NB4 (cell line): ENCODE data around the gene SH3RF2.

Source experiments
- DNase-seq: peaks from one replicate; pipeline ENCODE4 v3.0.0; 2010; ENCODE audit warnings: low read depth
- H3K4me3 ChIP-seq: one replicate; pipeline ENCODE4 v1.5.1; 2011; ENCODE audit warnings: mild to moderate bottlenecking, low read depth, low read length, moderate library complexity
- CTCF ChIP-seq: IDR thresholded peaks from one replicate; pipeline ENCODE4 v1.5.1; 2012; ENCODE audit warnings: low read depth, low read length
- MAX ChIP-seq: IDR thresholded peaks from 2 replicates; pipeline ENCODE4 v1.6.1; 2011; ENCODE audit warnings: low read depth, low read length
- MYC ChIP-seq: IDR thresholded peaks from 2 replicates; pipeline ENCODE4 v1.6.1; 2011; ENCODE audit warnings: low read depth, low read length
- POLR2A ChIP-seq: IDR thresholded peaks from 2 replicates; pipeline ENCODE4 v1.6.1; 2011; ENCODE audit warnings: mild to moderate bottlenecking; ENCODE audit not compliant: insufficient read length; ENCODE audit errors: extremely low read depth

The SH3RF2 gene

DNA sequence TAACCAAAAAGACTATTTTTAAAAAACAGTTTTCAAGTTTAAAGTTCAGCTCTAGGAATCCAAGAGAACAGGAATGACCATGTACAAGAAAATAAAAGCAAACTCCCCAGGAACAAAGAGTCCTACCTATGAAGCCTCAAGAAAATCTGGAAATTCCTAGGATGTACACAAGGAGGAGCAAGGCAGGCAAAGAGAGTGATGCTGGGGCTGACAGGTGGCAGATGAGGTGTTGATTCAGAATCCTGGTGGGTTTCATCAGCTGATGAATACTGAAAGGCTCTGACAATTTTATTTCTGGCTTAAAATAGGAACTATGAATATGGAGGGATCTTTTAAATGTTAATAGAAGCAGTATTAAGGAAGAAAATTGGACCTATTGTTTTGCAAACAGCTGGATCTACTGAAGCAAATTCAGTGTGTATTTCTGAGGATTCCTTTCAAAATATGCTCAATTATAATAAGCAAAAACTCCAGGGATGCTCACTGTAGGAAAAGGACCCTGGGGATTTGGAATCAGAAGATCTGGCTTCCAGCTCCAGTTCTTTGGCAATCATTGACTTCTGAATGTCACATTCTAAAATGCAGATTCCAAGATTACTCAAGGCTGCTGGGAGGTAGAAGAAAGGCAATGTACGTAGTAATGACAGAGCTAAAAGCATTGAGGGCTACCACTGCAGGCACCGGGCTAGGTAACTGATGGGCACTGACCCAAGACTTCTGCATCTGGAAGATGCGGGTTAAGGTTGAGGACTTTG lies 28.0 kb upstream of the SH3RF2 start:
- DNase-seq: no peak
- TF ChIP-seq CTCF (no peak), POLR2A (no peak), MYC (no peak), MAX (no peak)
- H3K4me3 ChIP-seq: no peak overlapping the region

- no peak for TF ChIP-seq POLR2A
- TF ChIP-seq CTCF: no peak
- TF ChIP-seq MAX: no peak
- no peak for TF ChIP-seq MYC
- DNase-seq: no peak
- no peak overlapping the region for H3K4me3 ChIP-seq
These were observed 25.2 kb upstream of the SH3RF2 start for GRCh38 chr5:145911164-145911563.

GRCh38 chr5:145912019-145912418 lies 24.4 kb upstream of the SH3RF2 start:
- H3K4me3 ChIP-seq: no peak overlapping the region
- no peak for DNase-seq
- no peak for TF ChIP-seq MYC
- TF ChIP-seq POLR2A: no peak
- TF ChIP-seq CTCF: no peak
- no peak for TF ChIP-seq MAX

- no peak overlapping the region for H3K4me3 ChIP-seq
- TF ChIP-seq MAX (no peak), MYC (no peak), CTCF (no peak), POLR2A (no peak)
- DNase-seq: no peak
These were observed 23.8 kb upstream of the SH3RF2 start for GRCh38 chr5:145912594-145912993.

DNA sequence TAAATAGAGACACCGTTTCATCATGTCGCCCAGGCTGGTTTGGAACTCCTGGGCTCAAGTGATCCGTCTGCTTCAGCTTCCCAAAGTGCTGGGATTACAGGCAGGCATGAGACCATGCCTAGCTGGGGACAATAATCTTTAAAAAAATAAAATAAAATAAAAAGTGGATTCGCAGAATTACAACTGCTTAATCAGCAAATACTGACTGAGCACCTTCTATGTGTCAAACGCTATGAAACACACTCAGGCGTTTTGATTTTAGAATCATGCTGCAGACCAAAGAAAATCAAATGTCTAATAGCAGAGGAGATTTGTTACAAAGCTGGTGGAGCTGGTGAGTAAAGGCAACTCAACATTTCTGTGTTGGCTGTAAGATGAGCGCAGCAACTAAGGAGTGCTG lies 22.7 kb upstream of the SH3RF2 start:
- TF ChIP-seq POLR2A: no peak
- no peak for TF ChIP-seq CTCF
- no peak for TF ChIP-seq MYC
- TF ChIP-seq MAX: no peak
- DNase-seq: no peak
- H3K4me3 ChIP-seq: no peak overlapping the region
